Spleen (tissue), 11 donors: ENCODE data around the gene DTX1. TPM values are rescaled to one million over a fixed set of nuclear protein-coding genes. Genes with fewer than 3 reads are reported as not detected.
A peak's percentile ranks its signal among the peaks of the same experiment; 100 is the strongest.

Source experiments
- DNase-seq: peaks from one replicate; pipeline ENCODE4 v3.0.0-alpha.2; 2020
- H3K27ac ChIP-seq, 8 donors: fragments of 200-600 bp; sonication (generic) in 7 of 8; 1 replicate in 4 of 8; 2 replicates in 4 of 8; pipeline versions ENCODE4 v1.5.0 to v1.8.0; 2016 to 2021; ENCODE audit warnings: inconsistent platforms in 4 of 8, mild to moderate bottlenecking in 4 of 8, moderate library complexity in 1 of 8
- H3K27me3 ChIP-seq, 7 donors: fragments of 200-600 bp; sonication (generic) in 6 of 7; replicated peaks in 1 of 7; 1 replicate in 4 of 7; 2 replicates in 3 of 7; pipeline versions ENCODE4 v1.5.0 to v1.8.0; 2016 to 2021; ENCODE audit warnings: inconsistent platforms in 3 of 7, mild to moderate bottlenecking in 1 of 7
- H3K36me3 ChIP-seq, 6 donors: fragments of 200-600 bp; sonication (generic) in 5 of 6; 1 replicate in 4 of 6; 2 replicates in 2 of 6; pipeline versions ENCODE4 v1.5.0 to v1.8.0; 2016 to 2021; ENCODE audit warnings: inconsistent platforms in 2 of 6
- H3K4me1 ChIP-seq, 6 donors: fragments of 200-600 bp; sonication (generic) in 5 of 6; 1 replicate in 3 of 6; 2 replicates in 3 of 6; pipeline versions ENCODE4 v1.5.0 to v1.8.0; 2016 to 2021; ENCODE audit warnings: inconsistent platforms in 3 of 6
- H3K4me3 ChIP-seq, 8 donors: fragments of 200-600 bp; sonication (generic) in 7 of 8; 1 replicate in 4 of 8; 2 replicates in 4 of 8; pipeline versions ENCODE4 v1.5.0 to v1.8.0; 2016 to 2021; ENCODE audit warnings: inconsistent platforms in 4 of 8, mild to moderate bottlenecking in 4 of 8, moderate library complexity in 2 of 8
- H3K9me3 ChIP-seq, 8 donors: fragments of 200-600 bp; sonication (generic) in 7 of 8; 1 replicate in 4 of 8; 2 replicates in 4 of 8; pipeline versions ENCODE4 v1.5.0 to v1.8.0; 2016 to 2021; ENCODE audit warnings: inconsistent platforms in 4 of 8
- CTCF ChIP-seq, 11 experiments: fragments of 200-600 bp in 7 of 11; fragments of 450-650 bp in 4 of 11; sonication (generic) in 4 of 11; IDR thresholded peaks in 8 of 11; conservative IDR thresholded peaks in 3 of 11; 1 replicate in 7 of 11; 2 replicates in 4 of 11; pipeline versions ENCODE4 v1.4.0 to v1.8.0; 2016 to 2021; ENCODE audit warnings: antibody characterized with exemption in 11 of 11, inconsistent platforms in 4 of 11, mild to moderate bottlenecking in 1 of 11
- POLR2A ChIP-seq, 3 donors: fragments of 450-650 bp; IDR thresholded peaks; one replicate each; pipeline ENCODE4 v1.5.1; 2017; ENCODE audit warnings: antibody characterized with exemption in 3 of 3, mild to moderate bottlenecking in 1 of 3
- POLR2AphosphoS5 ChIP-seq, 3 donors: sonication (generic); formaldehyde crosslinking; IDR thresholded peaks; one replicate each; pipeline ENCODE4 v1.5.1; 2017; ENCODE audit warnings: antibody characterized with exemption in 3 of 3
- WGBS, 5 donors: extraction: QIAGEN DNeasy Blood & Tissue Kit in 3 of 5; methylation state at CpG; one replicate each; pipeline versions ENCODE4 v1.1.5 to v1.1.7; 2013 to 2018; 5-methylcytosine and 5-hydroxymethylcytosine counted together
- intact Hi-C: fragments of 100-400 bp; cut with DNase I; formaldehyde crosslinking; loops from one replicate; pipeline ENCODE4 v1.15.0; 2023; ENCODE audit warnings: low total_unique reads
- polyA plus RNA-seq, 3 donors: library from polyadenylated mRNA; stranded (reverse); fragments of 200-250 nt; gene quantifications; one replicate each; pipeline ENCODE4 v1.2.1, GENCODE V29; 2013
- total RNA-seq, 7 donors: library from RNA; depleted of rRNA in 3 of 7; stranded (reverse); fragments of >200 nt in 3 of 7; fragmentation: NEBNext Ultra II Directional in 4 of 7; extraction: Animal tissue kit (Norgen Biotek cat#: 25700) in 4 of 7; gene quantifications; one replicate each; pipeline versions ENCODE4 v1.1.0 to v1.2.1, GENCODE V29; 2016 to 2021
- donor health status: healthy with polysubstance abuse.
- donor health status: DM: no; HTN: no; CAD: no; lungs with moderate emphysema.
- donor health status: DM: no; HTN: no; CAD: no.
- donor health status: Bipolar disorder and iron deficiency.
- donor health status: healthy.
- donor health status: DM: no; HTN: no; CAD: no.
- donor health status: DM: yes; HTN: yes; CAD: no.

Gene DTX1
- total and polyA plus RNA-seq, 10 donors, result 53.4 to 141 (median 83.6) TPM

DNA sequence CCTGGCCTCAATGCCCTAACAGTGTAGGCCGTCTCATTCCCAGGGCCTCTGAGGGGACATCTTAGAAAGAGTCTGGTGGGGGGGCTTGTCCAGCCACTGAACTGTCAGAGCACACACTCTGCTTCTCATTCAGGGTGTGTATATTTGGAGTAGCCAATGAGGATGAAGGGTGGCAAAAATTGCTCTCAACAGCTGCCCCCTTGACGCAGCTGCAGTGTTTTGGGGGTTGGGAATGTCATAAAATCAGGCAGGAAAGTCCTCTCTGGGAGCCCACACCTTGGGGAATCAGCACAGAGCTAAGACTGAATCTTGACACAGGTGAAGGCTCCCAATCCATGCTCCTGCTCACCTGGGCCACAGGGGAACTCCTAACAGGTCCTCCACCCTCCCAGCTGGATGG, 77.5 kb downstream of the DTX1 start:
- WGBS, 5 donors, result 50 to 100% (median 75%) methylated on average over 1 to 2 of the region's 2 CpGs
- no peaks in the 10 kb centered on the region for H3K36me3 ChIP-seq
- no peak for DNase-seq
- no peaks in the 10 kb centered on the region for H3K9me3 ChIP-seq
- TF ChIP-seq POLR2A (IDR thresholded peaks at IDR 0.05) (no peak), CTCF (IDR thresholded peaks at IDR 0.05 in 8 of 11, conservative IDR thresholded peaks at IDR 0.05 in 3 of 11) (no peak), POLR2AphosphoS5 (IDR thresholded peaks at IDR 0.05) (no peak)
- H3K27ac ChIP-seq, result no peak overlapping the region
- H3K4me1 ChIP-seq, result peaks cover 7 to 36% (median 25%) of the 10 kb centered on the region in 6 donors
- peaks cover 0 to 41% (median 14%) of the 10 kb centered on the region in 7 donors for H3K27me3 ChIP-seq
- no peak overlapping the region for H3K4me3 ChIP-seq
- intact Hi-C loops, result no loop called here

DNA sequence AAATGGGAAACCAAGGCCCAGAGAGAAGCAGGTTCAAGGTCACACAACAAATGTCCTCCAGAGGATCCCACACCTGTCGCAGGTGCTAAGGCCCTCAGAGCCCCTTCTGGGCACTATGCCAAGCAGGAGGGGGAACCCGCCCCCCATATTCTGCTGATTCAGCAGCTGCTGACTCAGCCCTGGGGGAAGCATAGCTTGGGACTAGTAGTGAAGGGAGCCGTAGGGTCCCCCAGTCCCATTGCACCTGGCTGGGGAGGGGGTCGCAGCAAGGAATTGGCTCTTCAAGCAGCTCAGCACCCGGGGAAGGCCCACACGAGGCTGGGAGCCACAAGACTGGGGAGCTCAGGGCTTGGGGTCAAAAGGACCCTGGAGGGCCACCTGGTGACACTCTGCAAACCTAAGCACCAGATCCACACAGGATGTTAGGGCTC, 78.0 kb downstream of the DTX1 start:
- peak; percentile 57 for DNase-seq
- no peak overlapping the region for H3K4me3 ChIP-seq
- peaks cover 0 to 41% (median 14%) of the 10 kb centered on the region in 7 donors for H3K27me3 ChIP-seq
- TF ChIP-seq CTCF (IDR thresholded peaks at IDR 0.05 in 8 of 11, conservative IDR thresholded peaks at IDR 0.05 in 3 of 11) (no peak), POLR2A (IDR thresholded peaks at IDR 0.05) (no peak), POLR2AphosphoS5 (IDR thresholded peaks at IDR 0.05) (no peak)
- no peaks in the 10 kb centered on the region for H3K9me3 ChIP-seq
- WGBS, 5 donors, result 40 to 66% (median 63%) methylated on average over 2 to 6 of the region's 6 CpGs
- intact Hi-C loops, result no loop called here
- peaks cover 7 to 32% (median 22%) of the 10 kb centered on the region in 6 donors for H3K4me1 ChIP-seq
- no peak overlapping the region for H3K27ac ChIP-seq
- H3K36me3 ChIP-seq, result no peaks in the 10 kb centered on the region

GRCh38 chr12:113135178-113136127, 78.9 kb downstream of the DTX1 start, which contains the start of gene RASAL1:
Gene RASAL1, minus strand, starts transcription at chr12:113135761. Its CDS starts 299 bp downstream, at chr12:113135462.
- TF ChIP-seq POLR2A (IDR thresholded peaks at IDR 0.05) (no peak), POLR2AphosphoS5 (IDR thresholded peaks at IDR 0.05) (no peak), CTCF (IDR thresholded peaks at IDR 0.05 in 8 of 11, conservative IDR thresholded peaks at IDR 0.05 in 3 of 11) (peak in 8 of 11 experiments; percentile 13 to 64 (median 53))
- Histone ChIP-seq H3K4me3 (peak within 1 kb of the TSS in 7 of 8 donors; percentile 1 to 62 (median 24)), H3K36me3 (no peaks in the 10 kb centered on the region), H3K27me3 (peaks cover 0 to 41% (median 14%) of the 10 kb centered on the region in 7 donors), H3K4me1 (peaks cover 7 to 22% (median 16%) of the 10 kb centered on the region in 6 donors), H3K9me3 (no peaks in the 10 kb centered on the region), H3K27ac (no peak within 1 kb of the TSS)
- peak; percentile 88 for DNase-seq
- WGBS, 5 donors, result 5 to 7% (median 7%) methylated on average over 30 to 68 of the region's 68 CpGs
- intact Hi-C loops, result no loop called here
